Measurements from ENCODE around the gene MYORG.

MYORG gene

DNA sequence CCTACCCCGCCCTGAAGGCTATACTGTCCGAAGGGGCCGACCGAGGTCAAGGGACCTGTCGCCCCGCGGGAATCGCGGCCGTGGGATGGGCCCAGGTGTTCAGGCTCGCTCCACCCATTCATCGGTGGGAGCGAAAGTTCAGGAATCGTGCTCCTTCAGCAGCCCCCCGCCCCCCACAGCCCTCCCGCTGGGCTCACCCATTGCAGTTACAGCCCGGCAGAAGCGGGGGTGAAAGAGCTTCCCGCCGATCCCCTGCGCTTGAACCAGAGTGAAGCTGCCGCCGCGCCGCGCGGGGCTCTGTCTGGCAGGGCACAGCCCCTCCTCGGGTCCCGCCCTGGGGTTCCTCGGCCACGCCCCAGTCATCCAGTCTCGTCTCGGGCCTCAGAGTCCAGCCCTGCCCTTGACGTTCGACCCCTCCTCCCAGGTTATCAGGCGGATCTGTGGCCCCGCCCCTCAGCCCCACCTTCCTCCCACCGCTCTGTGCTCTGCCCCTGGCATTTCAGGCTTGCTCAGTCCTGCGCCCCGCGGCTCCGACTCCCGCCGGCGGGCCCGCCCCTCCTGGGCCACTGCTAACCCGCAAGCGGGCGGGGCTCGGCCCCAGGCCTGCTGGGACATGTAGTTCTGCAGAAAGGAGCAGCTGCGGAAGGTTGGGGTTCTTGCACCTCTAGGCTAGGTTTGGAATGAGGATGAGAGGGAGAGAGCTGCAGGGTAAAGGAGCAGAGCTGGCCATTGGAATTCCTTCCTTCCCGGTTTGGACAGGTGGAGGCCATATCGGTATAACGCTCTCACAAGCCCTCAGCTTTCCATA lies at the start of gene MYORG:
Gene MYORG (minus strand): TSS at position 303 of the 808 bp plus-strand sequence. CDS start 3,955 bp downstream, outside the sequence.
- peak; percentile 68 to 95 (median 86) for DNase-seq

GRCh38 chr9:34419716-34420504 lies 43.2 kb upstream of the MYORG start:
- DNase-seq: no peak

DNA sequence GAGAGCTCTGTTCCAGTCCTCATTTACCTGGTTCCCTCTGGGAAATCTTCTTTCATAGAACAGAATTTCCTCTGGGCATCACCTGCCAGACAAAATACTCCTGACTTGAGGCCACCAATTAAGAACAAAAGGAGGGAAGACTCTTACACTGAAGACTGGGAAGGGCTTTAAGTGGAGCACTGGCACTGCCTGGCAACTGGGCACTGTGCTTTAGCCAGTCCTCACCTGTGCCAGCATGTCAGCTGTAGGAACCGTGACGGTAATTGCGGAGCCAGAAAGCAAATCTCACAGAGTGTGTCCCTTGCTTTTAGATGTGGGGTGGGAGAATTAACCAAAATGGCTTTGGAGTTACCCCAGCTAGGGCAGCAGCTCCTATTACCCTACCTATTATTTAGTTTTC lies 41.0 kb upstream of the MYORG start:
- DNase-seq: no peak

- DNase-seq: no peak
These were observed 36.6 kb upstream of the MYORG start for GRCh38 chr9:34413231-34413852.

GRCh38 chr9:34412336-34412735 lies 35.6 kb upstream of the MYORG start:
- DNase-seq: no peak

- DNase-seq: no peak
These were observed 32.5 kb upstream of the MYORG start for GRCh38 chr9:34409154-34409553.

GRCh38 chr9:34408173-34408572 lies 31.5 kb upstream of the MYORG start:
- DNase-seq: no peak

- no peak for DNase-seq
These were observed 29.5 kb upstream of the MYORG start for GRCh38 chr9:34406219-34406618.

GRCh38 chr9:34405719-34406118 lies 29.0 kb upstream of the MYORG start:
- DNase-seq: no peak

DNA sequence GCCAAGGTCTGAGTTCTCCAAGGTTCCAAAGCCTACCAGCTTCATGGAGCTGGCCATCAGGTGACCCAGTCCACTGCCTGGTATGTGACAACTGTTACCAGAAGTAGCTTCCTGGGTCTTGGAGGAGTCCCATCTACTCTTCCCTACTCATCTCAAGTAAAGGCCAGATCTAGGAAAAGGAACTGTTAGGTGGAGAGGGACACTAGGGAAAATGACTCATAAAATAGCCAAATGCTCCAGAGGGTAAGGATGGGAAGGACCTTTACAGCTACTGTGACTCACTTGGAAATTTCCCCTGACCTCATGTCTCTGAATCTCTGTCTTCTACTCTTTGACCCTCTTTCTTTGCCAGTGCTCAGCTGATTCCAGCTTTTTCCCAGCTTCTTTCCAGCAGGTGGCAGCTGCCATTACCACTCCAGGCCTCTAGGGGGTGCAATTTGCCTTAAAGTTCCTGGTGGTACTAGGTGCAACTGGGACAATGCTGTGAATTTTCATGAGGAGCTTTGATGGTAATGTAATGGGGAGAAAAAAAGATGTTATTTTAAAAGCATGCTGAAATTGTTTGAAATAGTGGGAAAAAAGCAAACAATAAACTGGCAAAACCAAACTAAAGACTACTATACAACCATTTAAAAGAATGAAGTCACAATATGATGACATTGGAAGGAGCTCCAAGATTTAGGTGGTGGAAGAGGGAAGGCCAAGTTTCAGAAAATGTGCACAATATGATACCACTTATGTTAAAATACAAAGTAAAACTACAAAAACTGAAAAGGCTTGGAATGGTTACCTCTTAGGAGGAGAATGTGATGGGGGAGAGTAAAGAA lies 27.1 kb upstream of the MYORG start:
- peak in 3 of 4 experiments; percentile 11 to 27 (median 15) for DNase-seq

DNA sequence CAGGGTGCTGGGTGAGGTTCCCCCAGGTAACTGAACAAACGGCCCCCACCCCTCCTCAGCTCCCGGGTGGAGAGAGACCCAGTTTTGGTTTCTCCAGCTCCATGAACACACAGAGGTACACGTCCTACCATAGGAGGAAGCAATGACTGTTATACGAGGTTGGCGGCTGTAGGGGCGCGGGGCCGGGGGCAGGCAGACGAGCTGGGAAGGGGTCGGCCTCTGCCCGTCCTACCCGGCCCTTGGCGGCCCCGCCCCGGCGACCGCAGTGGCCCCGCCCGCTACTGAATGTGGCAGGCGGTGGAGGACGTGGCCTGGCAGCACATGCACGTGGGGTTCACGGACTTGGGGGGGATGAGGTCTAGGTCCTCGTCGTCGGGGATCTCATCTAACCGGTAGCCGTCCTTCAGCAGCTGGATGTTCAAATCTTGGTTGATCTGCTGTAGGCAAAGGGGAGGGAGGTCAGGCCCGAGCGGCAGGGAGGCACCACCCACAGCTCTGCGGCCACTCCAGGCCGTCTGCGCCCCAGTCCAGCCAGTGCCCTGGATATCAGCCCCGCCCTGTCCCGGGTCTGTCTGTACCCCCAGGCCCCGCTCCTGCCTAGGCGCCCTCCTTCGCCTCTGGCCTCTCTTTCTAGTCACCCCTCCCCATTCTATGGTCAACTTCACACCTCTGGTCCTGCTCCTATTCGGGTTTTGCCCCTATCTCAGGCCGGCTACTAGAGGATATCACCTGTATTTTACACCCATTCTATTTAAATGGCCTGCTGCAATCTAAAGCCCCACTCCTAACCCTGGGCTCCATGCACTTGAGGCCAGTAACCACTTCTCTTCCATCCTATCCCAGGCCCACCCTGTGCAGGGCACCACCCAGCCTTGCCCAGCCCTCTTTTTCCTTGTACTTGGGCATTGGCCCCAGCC lies 24.2 kb upstream of the MYORG start:
- no peak for DNase-seq

DNA sequence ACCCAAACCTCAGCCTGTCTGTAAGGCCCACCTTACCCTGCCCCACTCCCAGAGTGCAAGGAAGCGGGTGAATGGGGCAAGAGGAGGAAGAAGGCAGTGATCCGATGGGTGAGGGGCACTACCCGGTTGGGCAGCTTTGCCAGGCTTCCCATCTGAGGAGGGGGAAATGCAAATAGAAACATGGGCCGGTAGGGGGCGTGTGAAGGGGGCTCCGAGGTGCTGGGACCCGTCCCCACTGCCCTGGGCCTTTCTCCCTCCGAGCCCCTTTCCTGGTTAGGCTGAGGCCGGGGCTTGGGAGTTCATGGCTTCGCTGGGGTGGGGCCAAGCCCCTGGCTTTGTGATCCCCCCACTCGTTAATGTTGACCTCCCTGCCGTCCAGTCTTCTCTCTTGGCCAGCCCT lies 23.6 kb upstream of the MYORG start:
- DNase-seq: no peak

- DNase-seq: no peak
These were observed 23.0 kb upstream of the MYORG start for GRCh38 chr9:34399729-34400128.

DNA sequence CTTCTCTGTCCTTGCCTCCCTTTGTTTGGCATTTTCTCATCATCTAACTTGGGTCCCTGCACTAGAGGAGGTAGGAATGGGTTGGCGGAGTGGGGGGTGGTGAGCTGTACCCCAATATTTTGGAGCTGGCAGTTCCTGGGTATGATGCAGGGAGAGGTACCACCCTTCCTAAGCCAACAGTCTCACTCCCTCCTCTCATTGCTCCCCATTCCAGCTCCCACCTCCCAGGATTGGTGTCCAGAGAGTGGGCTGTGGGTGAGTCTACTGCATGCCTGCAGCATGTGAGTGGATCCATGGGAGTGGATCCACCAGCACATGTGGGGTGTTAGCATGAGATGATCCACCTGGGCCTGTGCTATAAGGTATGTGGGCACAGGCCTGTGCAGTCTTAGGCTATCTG lies 22.2 kb upstream of the MYORG start:
- DNase-seq: no peak

- DNase-seq: no peak
These were observed 19.8 kb upstream of the MYORG start for GRCh38 chr9:34396276-34397214.

- DNase-seq: no peak
These were observed 15.8 kb upstream of the MYORG start for GRCh38 chr9:34392511-34392910.

- DNase-seq: no peak
These were observed 10.5 kb upstream of the MYORG start for GRCh38 chr9:34387239-34387638.

- no peak for DNase-seq
These were observed 10.0 kb upstream of the MYORG start for GRCh38 chr9:34386656-34387055.

GRCh38 chr9:34385561-34386230 lies 9.0 kb upstream of the MYORG start:
- DNase-seq: no peak

All from activated naive CD4-positive, alpha-beta T cell (primary cell).